IMR-90 (cell line): Measurements from ENCODE around the gene UBE3B. TPM values are rescaled to one million over a fixed set of nuclear protein-coding genes. Genes with fewer than 3 reads are reported as not detected.

Source experiments
- ATAC-seq: fragments of 200-7000 bp; cut with Tn5 transposase; 2 replicates; pipeline ENCODE4 v1.9.1; 2020; ENCODE audit warnings: low read depth, mild to moderate bottlenecking, moderate library complexity
- BruUV-seq: library from RNA; stranded (reverse); fragments of 400-500 nt; replicated peaks from 2 replicates; lab custom pipeline; 2021; lab: Mats Ljungman, UMichigan
- CTCF ChIA-PET: fragments of 300-600 bp; formaldehyde crosslinking; extraction: SDS; loops from one replicate; lab custom pipeline; 2021; ENCODE audit warnings: antibody characterized with exemption; lab: Yijun Ruan, JAX
- POLR2A ChIA-PET: fragments of 300-600 bp; sonication (Branson Sonifier 250); formaldehyde crosslinking; loops from one replicate; lab custom pipeline; 2022; ENCODE audit warnings: antibody characterized with exemption; ENCODE audit not compliant: unreplicated experiment; lab: Charles Lee
- DNase-seq: peaks from one replicate; pipeline ENCODE4 v3.0.0; 2013
- H2AFZ ChIP-seq: replicated peaks from 2 replicates; pipeline ENCODE3; 2013; ENCODE audit warnings: low read length, mild to moderate bottlenecking; ENCODE audit not compliant: poor library complexity
- H2AK5ac ChIP-seq: 2 replicates; pipeline ENCODE4 v1.6.1; 2013; ENCODE audit warnings: low read depth, low read length, inconsistent platforms
- H2AK9ac ChIP-seq: replicated peaks from 2 replicates; pipeline ENCODE3; 2013; ENCODE audit warnings: mild to moderate bottlenecking, low read depth, low read length, moderate library complexity; ENCODE audit not compliant: poor library complexity
- H2BK120ac ChIP-seq: 2 replicates; pipeline ENCODE4 v1.6.1; 2013; ENCODE audit warnings: low read depth, low read length, inconsistent platforms
- H2BK15ac ChIP-seq: 3 replicates; pipeline ENCODE4 v1.6.1; 2013; ENCODE audit warnings: low read depth, low read length, inconsistent platforms
- H2BK20ac ChIP-seq: 2 replicates; pipeline ENCODE4 v1.6.1; 2013; ENCODE audit warnings: low read depth, mild to moderate bottlenecking, inconsistent platforms, low read length, moderate library complexity
- H2BK5ac ChIP-seq: 2 replicates; pipeline ENCODE4 v1.6.1; 2013; ENCODE audit warnings: mild to moderate bottlenecking, low read depth, low read length, inconsistent platforms; ENCODE audit not compliant: poor library complexity, severe bottlenecking
- H3K14ac ChIP-seq: replicated peaks from 2 replicates; pipeline ENCODE4 v1.6.1; 2013; ENCODE audit warnings: low read depth, low read length, inconsistent platforms
- H3K18ac ChIP-seq: 2 replicates; pipeline ENCODE4 v1.6.1; 2013; ENCODE audit warnings: low read depth, low read length, control low read depth
- H3K23ac ChIP-seq: 2 replicates; pipeline ENCODE4 v1.6.1; 2013; ENCODE audit warnings: low read depth, low read length, inconsistent platforms
- H3K27ac ChIP-seq: 2 replicates; pipeline ENCODE4 v1.5.1; 2013; ENCODE audit warnings: mild to moderate bottlenecking, control low read depth, low read length; ENCODE audit not compliant: insufficient read depth
- H3K27me3 ChIP-seq: 2 replicates; pipeline ENCODE4 v1.6.1; 2013; ENCODE audit warnings: low read length; ENCODE audit not compliant: control insufficient read depth, insufficient read depth
- H3K36me3 ChIP-seq: 2 replicates; pipeline ENCODE4 v1.6.1; 2013; ENCODE audit warnings: low read length, mixed read lengths; ENCODE audit not compliant: control insufficient read depth, insufficient read depth
- H3K4ac ChIP-seq: 2 replicates; pipeline ENCODE4 v1.6.1; 2013; ENCODE audit warnings: low read depth, low read length, inconsistent platforms
- H3K4me1 ChIP-seq: 2 replicates; pipeline ENCODE4 v1.6.1; 2013; ENCODE audit warnings: low read length, mixed read lengths; ENCODE audit not compliant: control insufficient read depth, insufficient read depth
- H3K4me2 ChIP-seq: 2 replicates; pipeline ENCODE4 v1.6.1; 2013; ENCODE audit warnings: low read depth, mild to moderate bottlenecking, control low read depth, low read length, moderate library complexity
- H3K4me3 ChIP-seq: 2 replicates; pipeline ENCODE4 v1.5.1; 2013; ENCODE audit warnings: low read depth, mild to moderate bottlenecking, control low read depth, low read length, moderate library complexity; ENCODE audit not compliant: insufficient read depth
- H3K56ac ChIP-seq: 2 replicates; pipeline ENCODE4 v1.6.1; 2013; ENCODE audit warnings: low read length, inconsistent platforms; ENCODE audit not compliant: insufficient read depth; ENCODE audit errors: extremely low read depth
- H3K79me1 ChIP-seq, 2 experiments: 2 replicates each; pipeline ENCODE4 v1.6.1; 2013; ENCODE audit warnings: low read length in 2 of 2, inconsistent platforms in 1 of 2, low read depth in 1 of 2
- H3K9ac ChIP-seq: 2 replicates; pipeline ENCODE4 v1.6.1; 2013; ENCODE audit warnings: low read depth, low read length, control low read depth
- H3K9me1 ChIP-seq: 2 replicates; pipeline ENCODE4 v1.6.1; 2013; ENCODE audit warnings: low read length, inconsistent platforms; ENCODE audit not compliant: insufficient read depth
- H3K9me3 ChIP-seq: 2 replicates; pipeline ENCODE4 v1.6.1; 2013; ENCODE audit warnings: low read length; ENCODE audit not compliant: control insufficient read depth, insufficient read depth
- H4K20me1 ChIP-seq: 2 replicates; pipeline ENCODE4 v1.6.1; 2013; ENCODE audit warnings: low read length, inconsistent platforms; ENCODE audit not compliant: insufficient read depth
- H4K5ac ChIP-seq: 2 replicates; pipeline ENCODE4 v1.6.1; 2013; ENCODE audit warnings: mild to moderate bottlenecking, low read depth, low read length, control low read depth
- H4K8ac ChIP-seq, 2 experiments: 2 replicates each; pipeline ENCODE4 v1.6.1; 2013; ENCODE audit warnings: low read depth in 2 of 2, low read length in 2 of 2, control low read depth in 1 of 2, inconsistent platforms in 1 of 2
- H4K91ac ChIP-seq: 2 replicates; pipeline ENCODE4 v1.6.1; 2013; ENCODE audit warnings: low read depth, low read length, inconsistent platforms; ENCODE audit not compliant: insufficient read depth
- CHD1 ChIP-seq: IDR thresholded peaks from 2 replicates; pipeline ENCODE4 v1.6.1; 2012; ENCODE audit warnings: low read depth, low read length, improper control_type of control experiment
- CTCF ChIP-seq: conservative IDR thresholded peaks from 2 replicates; pipeline ENCODE4 v1.5.1; 2012; ENCODE audit warnings: mild to moderate bottlenecking, low read depth, low read length, improper control_type of control experiment
- FOS ChIP-seq: fragments of 150-350 bp; IDR thresholded peaks from 2 replicates; pipeline ENCODE4 v1.6.1; 2016; ENCODE audit warnings: low read depth, low read length
- MXI1 ChIP-seq: IDR thresholded peaks from 2 replicates; pipeline ENCODE4 v1.6.1; 2012; ENCODE audit warnings: low read depth, mild to moderate bottlenecking, low read length, moderate library complexity, borderline replicate concordance
- NFE2L2 ChIP-seq: fragments of 150-350 bp; IDR thresholded peaks from 2 replicates; pipeline ENCODE4 v1.6.1; 2016; ENCODE audit warnings: low read depth, mild to moderate bottlenecking, low read length
- POLR2A ChIP-seq: IDR thresholded peaks from 2 replicates; pipeline ENCODE4 v1.6.1; 2012; ENCODE audit warnings: mild to moderate bottlenecking, low read depth, low read length
- RAD21 ChIP-seq: IDR thresholded peaks from 2 replicates; pipeline ENCODE4 v1.6.1; 2012; ENCODE audit warnings: low read length, improper control_type of control experiment
- RCOR1 ChIP-seq: IDR thresholded peaks from 2 replicates; pipeline ENCODE4 v1.6.1; 2012; ENCODE audit warnings: mild to moderate bottlenecking, low read length, improper control_type of control experiment; ENCODE audit not compliant: insufficient replicate concordance
- RFX5 ChIP-seq: IDR thresholded peaks from 2 replicates; pipeline ENCODE4 v1.8.0; 2012; ENCODE audit warnings: low read depth, mild to moderate bottlenecking, low read length, moderate library complexity
- WGBS, 2 experiments: methylation state at CpG; one replicate each; pipeline versions ENCODE4 v1.1.5 to v1.1.7; 2013; ENCODE audit warnings: missing lambda C conversion rate in 2 of 2; ENCODE audit not compliant: insufficient read length in 1 of 2; ENCODE audit errors: extremely low coverage in 2 of 2; 5-methylcytosine and 5-hydroxymethylcytosine counted together
- dilution Hi-C: fragments of 300-500 bp; cut with HindIII; formaldehyde crosslinking; loops from one replicate; pipeline ENCODE4 v1.14.3; 2018; ENCODE audit warnings: low sequenced_read_pairs; ENCODE audit not compliant: unreplicated experiment
- in situ Hi-C: fragments of 300-500 bp; cut with MboI; formaldehyde crosslinking; loops from 3 replicates; pipeline ENCODE4 v1.14.3; 2019; ENCODE audit warnings: low sequenced_read_pairs, inconsistent platforms, mixed read lengths
- intact Hi-C: fragments of 100-400 bp; cut with micrococcal nuclease; formaldehyde crosslinking; loops from 2 replicates; pipeline ENCODE4 v1.10.0; 2022
- polyA plus RNA-seq, 3 experiments: library from polyadenylated mRNA; depleted of rRNA; stranded (reverse); fragments of >200 nt; gene quantifications; 2 replicates each; pipeline ENCODE4 v1.2.3, GENCODE V29; 2012; ENCODE audit warnings: low replicate concordance in 1 of 3
- total RNA-seq: library from RNA; depleted of rRNA; stranded (reverse); fragments of >200 nt; gene quantifications from 2 replicates; pipeline ENCODE4 v1.2.3, GENCODE V29; 2012

The UBE3B gene
- total and polyA plus RNA-seq, 2 of the 4 experiments (the other 2 are of a cell fraction) = 18.8 to 24.9 TPM

- H3K4ac ChIP-seq = no peak overlapping the region
- no peaks in the 10 kb centered on the region for H3K27me3 ChIP-seq
- TF ChIP-seq FOS = no peak
- no peak for TF ChIP-seq POLR2A
- TF ChIP-seq RFX5 = no peak
- no peak for TF ChIP-seq RCOR1
- TF ChIP-seq MXI1 = no peak
- TF ChIP-seq CHD1 = no peak
- TF ChIP-seq RAD21 = no peak
- TF ChIP-seq NFE2L2 = no peak
- no peak for TF ChIP-seq CTCF
- H4K20me1 ChIP-seq = no peaks in the 10 kb centered on the region
- H4K91ac ChIP-seq = no peak overlapping the region
- no TSS peak for BruUV-seq
- in situ Hi-C loops (no loop called here), dilution Hi-C loops (no loop called here), intact Hi-C loops (no loop called here)
- H2BK120ac ChIP-seq = no peak overlapping the region
- no peak overlapping the region for H2AFZ ChIP-seq
- no peak overlapping the region for H3K18ac ChIP-seq
- ChIA-PET CTCF (no interaction called here), POLR2A (no interaction called here)
- peaks cover 2% of the 10 kb centered on the region; the same call in 1 of the 2 replicates for H3K4me1 ChIP-seq
- no peaks in the 10 kb centered on the region for H3K9me3 ChIP-seq
- no peak overlapping the region for H2BK5ac ChIP-seq
- DNase-seq (no peak), ATAC-seq (no peak)
- H4K8ac ChIP-seq = no peak overlapping the region
- no peak overlapping the region for H3K4me3 ChIP-seq
- no peak overlapping the region for H3K9ac ChIP-seq
- no peaks in the 10 kb centered on the region for H3K9me1 ChIP-seq
- H3K27ac ChIP-seq = no peak overlapping the region
- H2AK5ac ChIP-seq = no peak overlapping the region
- WGBS, 2 experiments = no CpG with 5 or more reads among the region's 1 CpG
- no peak overlapping the region for H3K14ac ChIP-seq
- peaks cover 63% of the 10 kb centered on the region for H3K36me3 ChIP-seq
- no peak overlapping the region for H2AK9ac ChIP-seq
- no peak overlapping the region for H3K4me2 ChIP-seq
- H2BK15ac ChIP-seq = no peak overlapping the region
- no peak overlapping the region for H2BK20ac ChIP-seq
- H3K79me1 ChIP-seq = no peaks in the 10 kb centered on the region
- no peak overlapping the region for H3K56ac ChIP-seq
- no peak overlapping the region for H4K5ac ChIP-seq
- H3K23ac ChIP-seq = no peak overlapping the region
Observed at GRCh38 chr12:109489955-109490565, 12.6 kb downstream of the UBE3B start.
